IPS-18a (cell line): Measurements from ENCODE around the gene CAPN7.

ENCODE experiments used
- H3K27ac ChIP-seq: one replicate; pipeline ENCODE4 v1.5.1; 2013; ENCODE audit warnings: low read length
- H3K27me3 ChIP-seq: one replicate; pipeline ENCODE4 v1.6.1; 2013; ENCODE audit warnings: mild to moderate bottlenecking, low read length; ENCODE audit not compliant: control insufficient read depth, insufficient read depth
- H3K36me3 ChIP-seq: one replicate; pipeline ENCODE4 v1.6.1; 2013; ENCODE audit warnings: low read depth, low read length; ENCODE audit not compliant: control insufficient read depth
- H3K4me1 ChIP-seq: one replicate; pipeline ENCODE4 v1.6.1; 2013; ENCODE audit warnings: low read depth, low read length; ENCODE audit not compliant: control insufficient read depth
- H3K4me3 ChIP-seq: one replicate; pipeline ENCODE4 v1.5.1; 2013; ENCODE audit warnings: low read length
- H3K9ac ChIP-seq: one replicate; pipeline ENCODE4 v1.6.1; 2013; ENCODE audit warnings: mild to moderate bottlenecking, low read length, moderate library complexity
- H3K9me3 ChIP-seq: one replicate; pipeline ENCODE4 v1.6.1; 2013; ENCODE audit warnings: low read depth, low read length; ENCODE audit not compliant: control insufficient read depth

Gene CAPN7

GRCh38 chr3:15294929-15295328 lies 88.9 kb downstream of the CAPN7 start:
- no peak overlapping the region for H3K27ac ChIP-seq
- no peaks in the 10 kb centered on the region for H3K4me1 ChIP-seq
- H3K27me3 ChIP-seq, result no peaks in the 10 kb centered on the region
- no peak overlapping the region for H3K9ac ChIP-seq
- no peak overlapping the region for H3K4me3 ChIP-seq
- no peaks in the 10 kb centered on the region for H3K36me3 ChIP-seq
- H3K9me3 ChIP-seq, result no peaks in the 10 kb centered on the region

GRCh38 chr3:15295506-15295905 lies 89.5 kb downstream of the CAPN7 start:
- no peak overlapping the region for H3K27ac ChIP-seq
- H3K27me3 ChIP-seq, result no peaks in the 10 kb centered on the region
- H3K36me3 ChIP-seq, result no peaks in the 10 kb centered on the region
- no peaks in the 10 kb centered on the region for H3K4me1 ChIP-seq
- H3K9me3 ChIP-seq, result no peaks in the 10 kb centered on the region
- H3K9ac ChIP-seq, result no peak overlapping the region
- no peak overlapping the region for H3K4me3 ChIP-seq

- Histone ChIP-seq H3K9ac (no peak overlapping the region), H3K4me3 (no peak overlapping the region), H3K27me3 (no peaks in the 10 kb centered on the region), H3K9me3 (no peaks in the 10 kb centered on the region), H3K4me1 (no peaks in the 10 kb centered on the region), H3K27ac (no peak overlapping the region), H3K36me3 (peaks cover 4% of the 10 kb centered on the region)
These were observed 91.7 kb downstream of the CAPN7 start for GRCh38 chr3:15297608-15298350.

GRCh38 chr3:15298504-15298903 lies 92.5 kb downstream of the CAPN7 start:
- H3K27me3 ChIP-seq, result no peaks in the 10 kb centered on the region

GRCh38 chr3:15299036-15299435 lies 93.0 kb downstream of the CAPN7 start:
- Histone ChIP-seq H3K4me1 (no peaks in the 10 kb centered on the region), H3K27me3 (no peaks in the 10 kb centered on the region), H3K36me3 (peaks cover 4% of the 10 kb centered on the region)

More at GRCh38 chr3:15298504-15298903, 92.5 kb downstream of the CAPN7 start:
- Histone ChIP-seq H3K27ac (no peak overlapping the region), H3K4me1 (no peaks in the 10 kb centered on the region), H3K9me3 (no peaks in the 10 kb centered on the region), H3K9ac (no peak overlapping the region), H3K36me3 (peaks cover 4% of the 10 kb centered on the region), H3K4me3 (no peak overlapping the region)

GRCh38 chr3:15300323-15301078 lies 94.5 kb downstream of the CAPN7 start:
- H3K36me3 ChIP-seq, result peaks cover 4% of the 10 kb centered on the region
- H3K9me3 ChIP-seq, result no peaks in the 10 kb centered on the region
- H3K4me1 ChIP-seq, result peaks cover 2% of the 10 kb centered on the region
- H3K4me3 ChIP-seq, result no peak overlapping the region
- no peak overlapping the region for H3K27ac ChIP-seq
- H3K27me3 ChIP-seq, result no peaks in the 10 kb centered on the region
- no peak overlapping the region for H3K9ac ChIP-seq

More at GRCh38 chr3:15299036-15299435, 93.0 kb downstream of the CAPN7 start:
- Histone ChIP-seq H3K9me3 (no peaks in the 10 kb centered on the region), H3K27ac (no peak overlapping the region), H3K4me3 (no peak overlapping the region), H3K9ac (no peak overlapping the region)

- Histone ChIP-seq H3K36me3 (peaks cover 4% of the 10 kb centered on the region), H3K9me3 (no peaks in the 10 kb centered on the region), H3K27ac (no peak overlapping the region), H3K4me1 (peaks cover 3% of the 10 kb centered on the region), H3K9ac (no peak overlapping the region), H3K4me3 (no peak overlapping the region), H3K27me3 (no peaks in the 10 kb centered on the region)
These were observed 95.7 kb downstream of the CAPN7 start for GRCh38 chr3:15301761-15302160.
